GM23338 (cell line): ENCODE measurements around the gene UNC13C. TPM values are rescaled to one million over a fixed set of nuclear protein-coding genes. Genes with fewer than 3 reads are reported as not detected.

Experiments used
- ATAC-seq: fragments of 200-7000 bp; cut with Tn5 transposase; 3 replicates; pipeline ENCODE4 v1.9.1; 2020
- DNase-seq: peaks from one replicate; pipeline ENCODE4 v3.0.0-alpha.2; 2015; ENCODE audit warnings: low spot score
- H2AFZ ChIP-seq: fragments of 200-600 bp; sonication (generic); 2 replicates; pipeline ENCODE4 v1.8.0; 2016; ENCODE audit warnings: antibody characterized with exemption, mild to moderate bottlenecking, moderate library complexity
- H3F3A ChIP-seq: fragments of 200-600 bp; sonication (generic); replicated peaks from 2 replicates; pipeline ENCODE4 v1.8.0; 2017; ENCODE audit warnings: antibody characterized with exemption, mixed run types, low read depth
- H3K27ac ChIP-seq: fragments of 200-600 bp; sonication (generic); 2 replicates; pipeline ENCODE4 v1.6.1; 2016; ENCODE audit warnings: low read depth
- H3K27me3 ChIP-seq: fragments of 200-600 bp; sonication (generic); 2 replicates; pipeline ENCODE4 v1.8.0; 2016; ENCODE audit warnings: mild to moderate bottlenecking, mixed run types, moderate library complexity; ENCODE audit not compliant: insufficient read depth
- H3K36me3 ChIP-seq: fragments of 200-600 bp; sonication (generic); 2 replicates; pipeline ENCODE4 v1.8.0; 2016; ENCODE audit warnings: mild to moderate bottlenecking; ENCODE audit not compliant: insufficient read depth
- H3K4me1 ChIP-seq: fragments of 200-600 bp; sonication (generic); 2 replicates; pipeline ENCODE4 v1.8.0; 2016; ENCODE audit warnings: mild to moderate bottlenecking, moderate library complexity; ENCODE audit not compliant: insufficient read depth
- H3K4me2 ChIP-seq: fragments of 200-600 bp; sonication (generic); 2 replicates; pipeline ENCODE4 v1.7.1; 2017; ENCODE audit warnings: mixed run types
- H3K4me3 ChIP-seq: fragments of 200-600 bp; sonication (generic); 2 replicates; pipeline ENCODE4 v1.6.1; 2016; ENCODE audit warnings: mixed run types
- H3K79me2 ChIP-seq: fragments of 200-600 bp; sonication (generic); replicated peaks from 2 replicates; pipeline ENCODE4 v1.8.0; 2017; ENCODE audit warnings: mild to moderate bottlenecking; ENCODE audit not compliant: insufficient read depth
- H3K9me2 ChIP-seq: fragments of 200-600 bp; sonication (generic); 2 replicates; pipeline ENCODE4 v1.8.0; 2017; ENCODE audit not compliant: insufficient read depth
- H4K20me1 ChIP-seq: fragments of 200-600 bp; sonication (generic); replicated peaks from 2 replicates; pipeline ENCODE4 v1.8.0; 2017; ENCODE audit warnings: mild to moderate bottlenecking; ENCODE audit not compliant: insufficient read depth
- H3K27ac Mint-ChIP-seq: 2 replicates; pipeline ENCODE4 v1.8.0; 2020; ENCODE audit warnings: inconsistent platforms, mild to moderate bottlenecking, moderate library complexity, mixed read lengths
- H3K27me3 Mint-ChIP-seq: 3 replicates; pipeline ENCODE4 v1.8.0; 2022; ENCODE audit warnings: low read depth, mild to moderate bottlenecking, moderate library complexity, mixed read lengths, inconsistent platforms; ENCODE audit not compliant: insufficient read depth, poor library complexity
- H3K36me3 Mint-ChIP-seq: 3 replicates; pipeline ENCODE4 v1.8.0; 2021; ENCODE audit warnings: low read depth, mild to moderate bottlenecking, inconsistent platforms, moderate library complexity, mixed read lengths
- H3K4me1 Mint-ChIP-seq: 3 replicates; pipeline ENCODE4 v1.8.0; 2020; ENCODE audit warnings: mild to moderate bottlenecking, inconsistent platforms, mixed read lengths
- H3K4me3 Mint-ChIP-seq: 3 replicates; pipeline ENCODE4 v1.8.0; 2021; ENCODE audit warnings: moderate library complexity, mild to moderate bottlenecking, inconsistent platforms, mixed read lengths
- H3K9me3 Mint-ChIP-seq: 3 replicates; pipeline ENCODE4 v1.8.0; 2020; ENCODE audit warnings: moderate library complexity, mild to moderate bottlenecking, inconsistent platforms, mixed read lengths
- CREB1 ChIP-seq: fragments of 250-450 bp; sonication (Bioruptor Pico); IDR thresholded peaks from 2 replicates; pipeline ENCODE4 v1.5.0; 2020; ENCODE audit warnings: low read depth, mild to moderate bottlenecking, moderate library complexity
- CTCF ChIP-seq, 2 experiments: fragments of 200-600 bp in 1 of 2; sonication (generic) in 1 of 2; conservative IDR thresholded peaks; 2 replicates each; pipeline versions ENCODE4 v1.5.1 to v1.6.1; 2016 to 2017; ENCODE audit warnings: antibody characterized with exemption in 2 of 2, low read depth in 2 of 2, mild to moderate bottlenecking in 2 of 2, moderate library complexity in 1 of 2
- EZH2 ChIP-seq: fragments of 200-600 bp; sonication (generic); IDR thresholded peaks from one replicate; pipeline ENCODE4 v1.8.0; 2017; ENCODE audit warnings: antibody characterized with exemption, mild to moderate bottlenecking, low read depth; ENCODE audit not compliant: unreplicated experiment
- JUNB ChIP-seq: IDR thresholded peaks from one replicate; pipeline ENCODE4 v1.6.1; 2016; ENCODE audit warnings: antibody characterized with exemption; ENCODE audit not compliant: unreplicated experiment
- NANOG ChIP-seq: IDR thresholded peaks from 2 replicates; pipeline ENCODE4 v1.6.1; 2016; ENCODE audit warnings: antibody characterized with exemption, borderline replicate concordance
- POLR2AphosphoS5 ChIP-seq: IDR thresholded peaks from 2 replicates; pipeline ENCODE4 v1.6.1; 2016; ENCODE audit warnings: antibody characterized with exemption, low read depth
- STAT1 ChIP-seq: IDR thresholded peaks from one replicate; pipeline ENCODE4 v1.6.1; 2016; ENCODE audit warnings: antibody characterized with exemption; ENCODE audit not compliant: unreplicated experiment
- ZNF114 ChIP-seq: fragments of 250-450 bp; sonication (Bioruptor Pico); IDR thresholded peaks from 2 replicates; pipeline ENCODE4 v1.5.0; 2020; ENCODE audit warnings: mild to moderate bottlenecking, moderate library complexity
- ZNF331 ChIP-seq: fragments of 250-450 bp; sonication (Bioruptor Pico); IDR thresholded peaks from 2 replicates; pipeline ENCODE4 v1.5.0; 2020; ENCODE audit warnings: low read depth, mild to moderate bottlenecking, moderate library complexity
- polyA plus RNA-seq: library from polyadenylated mRNA; unstranded; fragments of >200 nt; fragmentation: Nextera tagmentation; extraction: Ambion mirVana; gene quantifications from 2 replicates; pipeline ENCODE4 v1.2.1, GENCODE V29; 2016
- total RNA-seq: library from RNA; depleted of rRNA; stranded (reverse); fragments of >200 nt; shearing (Covaris generic); gene quantifications from 2 replicates; pipeline ENCODE4 v1.2.3, GENCODE V29; 2014
- TF ChIP-seq, protein P1 (sequence below): IDR thresholded peaks from 2 replicates; pipeline ENCODE4 v1.6.1; 2016; ENCODE audit warnings: antibody characterized with exemption
- TF ChIP-seq, protein P2 (sequence below): IDR thresholded peaks from one replicate; pipeline ENCODE4 v1.6.1; 2018; ENCODE audit warnings: antibody characterized with exemption; ENCODE audit not compliant: unreplicated experiment

The UNC13C gene
- total and polyA plus RNA-seq, 2 experiments from 2014 or later = 0.03 TPM; not detected in 1

DNA sequence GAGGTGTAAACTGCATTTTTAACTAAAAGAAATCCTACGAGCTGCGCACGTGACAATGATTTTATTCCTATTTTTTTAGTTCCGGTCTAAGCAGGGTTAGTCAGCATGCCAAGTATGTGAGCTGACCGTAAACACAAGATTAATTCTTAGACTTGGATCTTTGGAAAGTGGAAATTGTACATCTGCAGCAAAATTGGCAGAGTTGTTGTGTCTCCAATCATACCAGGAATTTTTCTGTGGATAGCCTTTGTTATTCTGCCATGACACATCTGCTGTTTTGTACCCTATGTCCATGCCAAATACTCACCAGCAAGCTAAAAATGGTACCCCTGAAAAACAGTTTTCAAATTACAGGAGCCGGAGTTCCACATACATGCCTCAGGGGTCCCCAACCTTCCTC, 562.5 kb downstream of the UNC13C start:
- H3K79me2 ChIP-seq = no peaks in the 10 kb centered on the region
- H3K27me3 Mint-ChIP-seq = no peaks in the 10 kb centered on the region
- H3K4me1 Mint-ChIP-seq = no peaks in the 10 kb centered on the region
- peaks cover 5% of the 10 kb centered on the region; the same call in 1 of the 2 replicates for H3K36me3 ChIP-seq
- H3K4me1 ChIP-seq = no peaks in the 10 kb centered on the region
- no peak overlapping the region for H3K27ac ChIP-seq
- no peak overlapping the region for H3K4me2 ChIP-seq
- H3F3A ChIP-seq = no peaks in the 10 kb centered on the region
- H3K27me3 ChIP-seq = no peaks in the 10 kb centered on the region
- H3K4me3 Mint-ChIP-seq = no peak overlapping the region
- no peaks in the 10 kb centered on the region for H3K9me2 ChIP-seq
- no peak overlapping the region for H2AFZ ChIP-seq
- peaks cover 73% of the 10 kb centered on the region for H3K9me3 Mint-ChIP-seq
- H3K27ac Mint-ChIP-seq = no peak overlapping the region
- ATAC-seq (no peak), DNase-seq (no peak)
- H4K20me1 ChIP-seq = no peaks in the 10 kb centered on the region
- no peak overlapping the region for H3K4me3 ChIP-seq
- H3K36me3 Mint-ChIP-seq = peaks cover 19% of the 10 kb centered on the region; the same call in 2 of the 3 replicates
- TF ChIP-seq, protein P1, sequence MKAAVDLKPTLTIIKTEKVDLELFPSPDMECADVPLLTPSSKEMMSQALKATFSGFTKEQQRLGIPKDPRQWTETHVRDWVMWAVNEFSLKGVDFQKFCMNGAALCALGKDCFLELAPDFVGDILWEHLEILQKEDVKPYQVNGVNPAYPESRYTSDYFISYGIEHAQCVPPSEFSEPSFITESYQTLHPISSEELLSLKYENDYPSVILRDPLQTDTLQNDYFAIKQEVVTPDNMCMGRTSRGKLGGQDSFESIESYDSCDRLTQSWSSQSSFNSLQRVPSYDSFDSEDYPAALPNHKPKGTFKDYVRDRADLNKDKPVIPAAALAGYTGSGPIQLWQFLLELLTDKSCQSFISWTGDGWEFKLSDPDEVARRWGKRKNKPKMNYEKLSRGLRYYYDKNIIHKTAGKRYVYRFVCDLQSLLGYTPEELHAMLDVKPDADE = no peak
- no peak for TF ChIP-seq NANOG
- no peak for TF ChIP-seq POLR2AphosphoS5
- TF ChIP-seq ZNF114 (CRISPR knock-in tag) = no peak
- no peak for TF ChIP-seq CTCF (conservative IDR thresholded peaks at IDR 0.05; ENCODE audit: low read depth in 2 of 2)

GRCh38 chr15:54547491-54547890, 569.2 kb downstream of the UNC13C start:
- H3K27ac Mint-ChIP-seq = no peak overlapping the region
- Histone ChIP-seq H2AFZ (no peak overlapping the region), H3K4me1 (no peaks in the 10 kb centered on the region), H3K79me2 (no peaks in the 10 kb centered on the region), H4K20me1 (no peaks in the 10 kb centered on the region), H3K36me3 (no peaks in the 10 kb centered on the region), H3K9me2 (no peaks in the 10 kb centered on the region), H3K27me3 (no peaks in the 10 kb centered on the region), H3K4me3 (no peak overlapping the region), H3K4me2 (no peak overlapping the region), H3F3A (no peaks in the 10 kb centered on the region), H3K27ac (no peak overlapping the region)
- H3K27me3 Mint-ChIP-seq = no peaks in the 10 kb centered on the region
- no peaks in the 10 kb centered on the region for H3K4me1 Mint-ChIP-seq
- DNase-seq = no peak
- H3K9me3 Mint-ChIP-seq = peaks cover 36% of the 10 kb centered on the region
- no peak for ATAC-seq
- H3K36me3 Mint-ChIP-seq = peaks cover 13% of the 10 kb centered on the region; the same call in 2 of the 3 replicates
- no peak overlapping the region for H3K4me3 Mint-ChIP-seq
- TF ChIP-seq, protein P1 = no peak
- no peak for TF ChIP-seq ZNF114 (CRISPR knock-in tag)
- TF ChIP-seq ZNF331 = no peak
- TF ChIP-seq EZH2 = no peak
- TF ChIP-seq POLR2AphosphoS5 = no peak
- TF ChIP-seq JUNB = no peak
- TF ChIP-seq CREB1 (CRISPR knock-in tag) = no peak
- TF ChIP-seq STAT1 = no peak
- TF ChIP-seq CTCF (conservative IDR thresholded peaks at IDR 0.05; ENCODE audit: low read depth in 2 of 2) = no peak
- no peak for TF ChIP-seq NANOG
- TF ChIP-seq, protein P2, sequence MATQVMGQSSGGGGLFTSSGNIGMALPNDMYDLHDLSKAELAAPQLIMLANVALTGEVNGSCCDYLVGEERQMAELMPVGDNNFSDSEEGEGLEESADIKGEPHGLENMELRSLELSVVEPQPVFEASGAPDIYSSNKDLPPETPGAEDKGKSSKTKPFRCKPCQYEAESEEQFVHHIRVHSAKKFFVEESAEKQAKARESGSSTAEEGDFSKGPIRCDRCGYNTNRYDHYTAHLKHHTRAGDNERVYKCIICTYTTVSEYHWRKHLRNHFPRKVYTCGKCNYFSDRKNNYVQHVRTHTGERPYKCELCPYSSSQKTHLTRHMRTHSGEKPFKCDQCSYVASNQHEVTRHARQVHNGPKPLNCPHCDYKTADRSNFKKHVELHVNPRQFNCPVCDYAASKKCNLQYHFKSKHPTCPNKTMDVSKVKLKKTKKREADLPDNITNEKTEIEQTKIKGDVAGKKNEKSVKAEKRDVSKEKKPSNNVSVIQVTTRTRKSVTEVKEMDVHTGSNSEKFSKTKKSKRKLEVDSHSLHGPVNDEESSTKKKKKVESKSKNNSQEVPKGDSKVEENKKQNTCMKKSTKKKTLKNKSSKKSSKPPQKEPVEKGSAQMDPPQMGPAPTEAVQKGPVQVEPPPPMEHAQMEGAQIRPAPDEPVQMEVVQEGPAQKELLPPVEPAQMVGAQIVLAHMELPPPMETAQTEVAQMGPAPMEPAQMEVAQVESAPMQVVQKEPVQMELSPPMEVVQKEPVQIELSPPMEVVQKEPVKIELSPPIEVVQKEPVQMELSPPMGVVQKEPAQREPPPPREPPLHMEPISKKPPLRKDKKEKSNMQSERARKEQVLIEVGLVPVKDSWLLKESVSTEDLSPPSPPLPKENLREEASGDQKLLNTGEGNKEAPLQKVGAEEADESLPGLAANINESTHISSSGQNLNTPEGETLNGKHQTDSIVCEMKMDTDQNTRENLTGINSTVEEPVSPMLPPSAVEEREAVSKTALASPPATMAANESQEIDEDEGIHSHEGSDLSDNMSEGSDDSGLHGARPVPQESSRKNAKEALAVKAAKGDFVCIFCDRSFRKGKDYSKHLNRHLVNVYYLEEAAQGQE = no peak
